Ascending aorta (tissue), 2 donors: ENCODE results near the gene AHSP. TPM values are rescaled to one million over a fixed set of nuclear protein-coding genes. Genes with fewer than 3 reads are reported as not detected.
"Not testable (repeated sequence)": the region's sequence is repeated elsewhere in the genome, so short reads cannot be mapped to it uniquely, and the experiment has no call there.

Experiments used
- DNase-seq, 2 donors: peaks; one replicate each; pipeline ENCODE4 v3.0.0-alpha.2; 2019; ENCODE audit warnings: low spot score in 2 of 2
- H3K27ac ChIP-seq, 2 donors: fragments of 200-600 bp; sonication (generic); one replicate each; pipeline ENCODE4 v1.5.1; 2016 to 2017; ENCODE audit warnings: mild to moderate bottlenecking in 1 of 2
- H3K27me3 ChIP-seq: fragments of 200-600 bp; sonication (generic); one replicate; pipeline ENCODE4 v1.5.1; 2017
- H3K36me3 ChIP-seq, 2 donors: fragments of 200-600 bp; sonication (generic); one replicate each; pipeline ENCODE4 v1.5.1; 2016
- H3K4me1 ChIP-seq, 2 donors: fragments of 200-600 bp; sonication (generic); one replicate each; pipeline ENCODE4 v1.5.1; 2016 to 2017; ENCODE audit warnings: mild to moderate bottlenecking in 1 of 2
- H3K4me3 ChIP-seq, 2 donors: fragments of 200-600 bp; sonication (generic); one replicate each; pipeline ENCODE4 v1.5.1; 2016 to 2017; ENCODE audit warnings: mild to moderate bottlenecking in 1 of 2
- H3K9me3 ChIP-seq, 2 donors: fragments of 200-600 bp; sonication (generic); one replicate each; pipeline ENCODE4 v1.5.1; 2016
- intact Hi-C: fragments of 100-400 bp; cut with DNase I; formaldehyde crosslinking; loops from one replicate; pipeline ENCODE4 v1.15.1; 2023
- total RNA-seq: library from RNA; depleted of rRNA; stranded (reverse); fragments of >200 nt; gene quantifications from one replicate; pipeline ENCODE4 v1.1.0, GENCODE V29; 2016
- TF ChIP-seq, protein P1 (sequence below), 3 experiments: fragments of 200-600 bp in 2 of 3; fragments of 450-650 bp in 1 of 3; sonication (generic) in 2 of 3; IDR thresholded peaks; one replicate each; pipeline ENCODE4 v1.5.1; 2016 to 2019; ENCODE audit warnings: antibody characterized with exemption in 3 of 3, mild to moderate bottlenecking in 1 of 3, moderate library complexity in 1 of 3

AHSP gene
- total RNA-seq, 1 donor from 2014 or later: not detected

GRCh38 chr16:31561426-31562233, 33.9 kb downstream of the AHSP start:
- no peaks in the 10 kb centered on the region for H3K4me1 ChIP-seq
- H3K27me3 ChIP-seq: no peaks in the 10 kb centered on the region
- TF ChIP-seq, protein P1, sequence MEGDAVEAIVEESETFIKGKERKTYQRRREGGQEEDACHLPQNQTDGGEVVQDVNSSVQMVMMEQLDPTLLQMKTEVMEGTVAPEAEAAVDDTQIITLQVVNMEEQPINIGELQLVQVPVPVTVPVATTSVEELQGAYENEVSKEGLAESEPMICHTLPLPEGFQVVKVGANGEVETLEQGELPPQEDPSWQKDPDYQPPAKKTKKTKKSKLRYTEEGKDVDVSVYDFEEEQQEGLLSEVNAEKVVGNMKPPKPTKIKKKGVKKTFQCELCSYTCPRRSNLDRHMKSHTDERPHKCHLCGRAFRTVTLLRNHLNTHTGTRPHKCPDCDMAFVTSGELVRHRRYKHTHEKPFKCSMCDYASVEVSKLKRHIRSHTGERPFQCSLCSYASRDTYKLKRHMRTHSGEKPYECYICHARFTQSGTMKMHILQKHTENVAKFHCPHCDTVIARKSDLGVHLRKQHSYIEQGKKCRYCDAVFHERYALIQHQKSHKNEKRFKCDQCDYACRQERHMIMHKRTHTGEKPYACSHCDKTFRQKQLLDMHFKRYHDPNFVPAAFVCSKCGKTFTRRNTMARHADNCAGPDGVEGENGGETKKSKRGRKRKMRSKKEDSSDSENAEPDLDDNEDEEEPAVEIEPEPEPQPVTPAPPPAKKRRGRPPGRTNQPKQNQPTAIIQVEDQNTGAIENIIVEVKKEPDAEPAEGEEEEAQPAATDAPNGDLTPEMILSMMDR (IDR thresholded peaks at IDR 0.05): no peak
- DNase-seq: no peak
- H3K36me3 ChIP-seq: no peaks in the 10 kb centered on the region
- intact Hi-C loops: no loop called here
- no peaks in the 10 kb centered on the region for H3K9me3 ChIP-seq
- no peak overlapping the region for H3K4me3 ChIP-seq
- H3K27ac ChIP-seq: no peak overlapping the region

- DNase-seq: no peak
- H3K27ac ChIP-seq: no peak overlapping the region
- intact Hi-C loops: no loop called here
- no peaks in the 10 kb centered on the region for H3K9me3 ChIP-seq
- peak overlapping the region; percentile 36 to 52 for H3K4me3 ChIP-seq
- H3K36me3 ChIP-seq: no peaks in the 10 kb centered on the region
- TF ChIP-seq, protein P1 (IDR thresholded peaks at IDR 0.05): no peak
- no peaks in the 10 kb centered on the region for H3K4me1 ChIP-seq
- H3K27me3 ChIP-seq: no peaks in the 10 kb centered on the region
These were observed 41.1 kb downstream of the AHSP start for GRCh38 chr16:31568577-31569359.

DNA sequence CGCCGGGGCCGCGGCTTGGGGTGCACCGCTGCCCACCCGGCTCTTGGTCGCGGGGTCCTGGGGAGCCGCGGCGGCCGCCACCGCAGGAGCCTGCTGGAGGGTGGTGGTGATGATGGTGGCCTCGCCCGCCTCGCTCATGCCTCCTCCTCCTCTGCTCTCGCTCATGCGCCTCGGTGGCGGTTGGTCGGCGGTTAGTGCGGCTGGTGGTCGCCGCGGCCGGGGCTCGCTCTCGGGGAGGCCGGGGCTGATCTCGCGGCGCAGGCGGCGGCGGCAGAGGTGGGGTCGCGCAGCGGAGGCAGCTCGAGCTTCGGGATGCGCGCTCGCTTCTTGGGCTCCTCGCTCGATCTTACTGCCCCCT, 41.6 kb downstream of the AHSP start:
- TF ChIP-seq, protein P1 (IDR thresholded peaks at IDR 0.05): no peak
- Histone ChIP-seq H3K36me3 (no peaks in the 10 kb centered on the region), H3K27me3 (no peaks in the 10 kb centered on the region), H3K27ac (no peak overlapping the region), H3K4me1 (no peaks in the 10 kb centered on the region), H3K9me3 (no peaks in the 10 kb centered on the region), H3K4me3 (peak overlapping the region; percentile 36 to 52)
- DNase-seq: no peak
- intact Hi-C loops: no loop called here

GRCh38 chr16:31572821-31573220, 45.1 kb downstream of the AHSP start:
- TF ChIP-seq, protein P1 (IDR thresholded peaks at IDR 0.05): no peak
- Histone ChIP-seq H3K27me3 (no peaks in the 10 kb centered on the region), H3K4me3 (no peak overlapping the region), H3K36me3 (no peaks in the 10 kb centered on the region), H3K27ac (no peak overlapping the region), H3K9me3 (no peaks in the 10 kb centered on the region), H3K4me1 (no peaks in the 10 kb centered on the region)
- intact Hi-C loops: no loop called here
- no peak for DNase-seq

- H3K36me3 ChIP-seq, H3K4me1 ChIP-seq, H3K4me3 ChIP-seq, DNase-seq, H3K27me3 ChIP-seq, intact Hi-C loops, H3K27ac ChIP-seq, H3K9me3 ChIP-seq: not testable (repeated sequence)
These were observed 46.5 kb downstream of the AHSP start for GRCh38 chr16:31574159-31574558.

- no peaks in the 10 kb centered on the region for H3K4me1 ChIP-seq
- no peak overlapping the region for H3K27ac ChIP-seq
- TF ChIP-seq, protein P1 (IDR thresholded peaks at IDR 0.05): no peak
- no peaks in the 10 kb centered on the region for H3K27me3 ChIP-seq
- H3K9me3 ChIP-seq: peaks cover 0 to 5% of the 10 kb centered on the region in 2 donors
- no peak overlapping the region for H3K4me3 ChIP-seq
- intact Hi-C loops: no loop called here
- DNase-seq: no peak
- H3K36me3 ChIP-seq: no peaks in the 10 kb centered on the region
These were observed 49.7 kb downstream of the AHSP start for GRCh38 chr16:31577411-31577810.
